HepG2 (cell line): ENCODE results near the gene PARP16.

Experiments
- AGO2 ChIP-seq: fragments of 200-400 bp; formaldehyde crosslinking; optimal IDR thresholded peaks from 2 replicates; pipeline ENCODE3; 2017; ENCODE audit warnings: mild to moderate bottlenecking, low read depth, low read length, moderate library complexity
- ASH2L ChIP-seq: fragments of 300-600, 200-600 bp; sonication (generic); IDR thresholded peaks from 2 replicates; pipeline ENCODE4 v1.7.0; 2017; ENCODE audit warnings: low read depth, mild to moderate bottlenecking, moderate library complexity, mixed read lengths, low read length; ENCODE audit not compliant: insufficient read length
- BCL6 ChIP-seq: IDR thresholded peaks from 2 replicates; pipeline ENCODE4 v1.6.1; 2016; ENCODE audit warnings: missing genetic modification reagents, missing compliant biosample characterization
- ELF1 ChIP-seq: sonication (generic); formaldehyde crosslinking; IDR thresholded peaks from 2 replicates; pipeline ENCODE4 v1.4.0; 2020; ENCODE audit warnings: missing genetic modification reagents
- GABPA ChIP-seq, 2 experiments: IDR thresholded peaks; 2 replicates each; pipeline ENCODE4 v1.6.1; 2011 to 2016; ENCODE audit warnings: low read depth in 2 of 2, low read length in 1 of 2, missing biosample characterization in 1 of 2, missing genetic modification characterization in 1 of 2
- HDAC6 ChIP-seq: fragments of 200-600 bp; sonication (generic); IDR thresholded peaks from 2 replicates; pipeline ENCODE4 v1.7.0; 2017; ENCODE audit warnings: mild to moderate bottlenecking, antibody characterized with exemption, low read length, low read depth
- MTF1 ChIP-seq: sonication (generic); formaldehyde crosslinking; IDR thresholded peaks from 2 replicates; pipeline ENCODE4 v1.5.0; 2020; ENCODE audit warnings: missing genetic modification reagents
- NFE2L2 ChIP-seq: fragments of 150-350 bp; IDR thresholded peaks from 2 replicates; pipeline ENCODE4 v1.6.1; 2014; ENCODE audit warnings: low read length
- ZNF101 ChIP-seq: sonication (generic); formaldehyde crosslinking; IDR thresholded peaks from 2 replicates; pipeline ENCODE4 v1.4.0; 2020; ENCODE audit warnings: mild to moderate bottlenecking, low read depth, missing genetic modification reagents, borderline replicate concordance
- TF ChIP-seq, protein P1 (sequence below): sonication (generic); formaldehyde crosslinking; IDR thresholded peaks from 2 replicates; pipeline ENCODE4 v1.4.0; 2020; ENCODE audit warnings: missing genetic modification reagents
- TF ChIP-seq, protein P2 (sequence below): sonication (generic); formaldehyde crosslinking; conservative IDR thresholded peaks from 2 replicates; pipeline ENCODE4 v1.4.0; 2020; ENCODE audit warnings: missing genetic modification reagents
- TF ChIP-seq, protein P3 (sequence below): sonication (generic); formaldehyde crosslinking; IDR thresholded peaks from 2 replicates; pipeline ENCODE4 v1.4.0; 2020; ENCODE audit warnings: mild to moderate bottlenecking, missing genetic modification reagents, borderline replicate concordance

DNA sequence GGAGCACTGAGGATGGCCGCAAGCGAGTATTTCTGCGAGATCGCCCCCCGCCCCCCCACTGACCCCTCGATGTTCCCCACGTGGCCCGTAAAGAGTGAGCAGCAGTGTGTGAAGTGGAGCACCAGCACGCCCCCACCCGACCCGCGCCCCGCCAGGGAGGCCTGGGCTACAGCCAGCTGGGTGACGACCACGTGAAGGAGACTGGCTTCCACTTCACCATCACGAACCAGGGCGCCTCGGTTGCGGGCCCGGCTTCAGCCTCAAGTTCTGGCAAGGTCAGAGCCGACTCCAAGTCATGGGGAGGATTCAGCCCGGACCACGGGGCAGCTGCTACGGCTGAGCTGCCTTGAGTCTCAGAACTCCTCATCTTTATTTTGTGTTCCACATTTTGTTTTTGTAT, 15.4 kb upstream of the PARP16 start:
- TF ChIP-seq BCL6 (CRISPR knock-in tag) = no peak
- TF ChIP-seq GABPA (IDR thresholded peaks at IDR 0.05; ENCODE audit: low read depth, low read length) = no peak
- TF ChIP-seq GABPA (CRISPR knock-in tag; IDR thresholded peaks at IDR 0.05; ENCODE audit: low read depth) = no peak
- TF ChIP-seq, protein P1, sequence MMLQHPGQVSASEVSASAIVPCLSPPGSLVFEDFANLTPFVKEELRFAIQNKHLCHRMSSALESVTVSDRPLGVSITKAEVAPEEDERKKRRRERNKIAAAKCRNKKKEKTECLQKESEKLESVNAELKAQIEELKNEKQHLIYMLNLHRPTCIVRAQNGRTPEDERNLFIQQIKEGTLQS (CRISPR knock-in tag) = no peak
- no peak for TF ChIP-seq ELF1 (CRISPR knock-in tag)
- no peak for TF ChIP-seq AGO2
- no peak for TF ChIP-seq MTF1 (CRISPR knock-in tag)
- TF ChIP-seq ASH2L = no peak
- no peak for TF ChIP-seq HDAC6
- TF ChIP-seq, protein P2, sequence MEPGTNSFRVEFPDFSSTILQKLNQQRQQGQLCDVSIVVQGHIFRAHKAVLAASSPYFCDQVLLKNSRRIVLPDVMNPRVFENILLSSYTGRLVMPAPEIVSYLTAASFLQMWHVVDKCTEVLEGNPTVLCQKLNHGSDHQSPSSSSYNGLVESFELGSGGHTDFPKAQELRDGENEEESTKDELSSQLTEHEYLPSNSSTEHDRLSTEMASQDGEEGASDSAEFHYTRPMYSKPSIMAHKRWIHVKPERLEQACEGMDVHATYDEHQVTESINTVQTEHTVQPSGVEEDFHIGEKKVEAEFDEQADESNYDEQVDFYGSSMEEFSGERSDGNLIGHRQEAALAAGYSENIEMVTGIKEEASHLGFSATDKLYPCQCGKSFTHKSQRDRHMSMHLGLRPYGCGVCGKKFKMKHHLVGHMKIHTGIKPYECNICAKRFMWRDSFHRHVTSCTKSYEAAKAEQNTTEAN (CRISPR knock-in tag) = no peak
- no peak for TF ChIP-seq ZNF101
- TF ChIP-seq, protein P3, sequence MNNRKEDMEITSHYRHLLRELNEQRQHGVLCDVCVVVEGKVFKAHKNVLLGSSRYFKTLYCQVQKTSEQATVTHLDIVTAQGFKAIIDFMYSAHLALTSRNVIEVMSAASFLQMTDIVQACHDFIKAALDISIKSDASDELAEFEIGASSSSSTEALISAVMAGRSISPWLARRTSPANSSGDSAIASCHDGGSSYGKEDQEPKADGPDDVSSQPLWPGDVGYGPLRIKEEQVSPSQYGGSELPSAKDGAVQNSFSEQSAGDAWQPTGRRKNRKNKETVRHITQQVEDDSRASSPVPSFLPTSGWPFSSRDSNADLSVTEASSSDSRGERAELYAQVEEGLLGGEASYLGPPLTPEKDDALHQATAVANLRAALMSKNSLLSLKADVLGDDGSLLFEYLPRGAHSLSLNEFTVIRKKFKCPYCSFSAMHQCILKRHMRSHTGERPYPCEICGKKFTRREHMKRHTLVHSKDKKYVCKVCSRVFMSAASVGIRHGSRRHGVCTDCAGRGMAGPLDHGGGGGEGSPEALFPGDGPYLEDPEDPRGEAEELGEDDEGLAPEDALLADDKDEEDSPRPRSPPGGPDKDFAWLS (CRISPR knock-in tag) = no peak
- no peak for TF ChIP-seq NFE2L2
